Fibroblast of peridontal ligament (primary cell): ENCODE data around the gene CDK16.

Experiments
- DNase-seq: peaks from one replicate; pipeline ENCODE4 v3.0.0-alpha.2; 2010; ENCODE audit errors: extremely low read depth

CDK16 gene

DNA sequence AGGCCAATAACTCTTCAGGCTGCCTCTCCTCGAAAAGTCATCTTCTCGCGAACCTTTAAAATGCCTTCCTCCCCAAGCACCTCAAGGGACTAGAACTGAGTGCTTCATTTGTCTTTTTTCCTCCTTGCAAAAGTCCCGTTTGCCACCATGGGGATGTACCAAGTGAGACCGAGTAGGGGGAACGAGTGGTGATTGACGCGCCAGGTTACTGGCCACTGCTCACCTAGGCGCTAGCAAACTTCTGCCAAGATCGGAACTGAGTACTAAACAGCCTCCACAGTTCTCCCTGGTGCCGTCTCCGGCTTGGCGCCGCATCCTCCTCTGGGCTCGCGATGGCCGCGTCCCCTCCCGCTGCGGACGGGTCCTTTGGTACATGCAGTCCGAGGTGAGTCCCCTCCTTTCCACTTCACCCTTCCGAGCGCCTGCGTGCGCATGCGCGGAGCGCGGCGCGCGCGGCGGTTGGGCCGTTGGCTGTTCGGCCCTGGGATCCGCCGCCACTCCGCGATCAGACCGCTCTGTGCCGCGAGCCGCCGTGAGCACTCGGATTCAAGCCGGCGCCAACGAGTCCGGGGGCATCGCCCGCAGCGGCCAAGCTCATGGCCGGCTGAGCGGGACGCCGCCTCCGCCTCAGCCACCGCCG, at the start of gene CDK16:
Gene CDK16 (plus strand): TSS at position 402 of the 640 bp plus-strand sequence. CDS start 4,877 bp downstream, outside the sequence.
- DNase-seq: peak; percentile 73

DNA sequence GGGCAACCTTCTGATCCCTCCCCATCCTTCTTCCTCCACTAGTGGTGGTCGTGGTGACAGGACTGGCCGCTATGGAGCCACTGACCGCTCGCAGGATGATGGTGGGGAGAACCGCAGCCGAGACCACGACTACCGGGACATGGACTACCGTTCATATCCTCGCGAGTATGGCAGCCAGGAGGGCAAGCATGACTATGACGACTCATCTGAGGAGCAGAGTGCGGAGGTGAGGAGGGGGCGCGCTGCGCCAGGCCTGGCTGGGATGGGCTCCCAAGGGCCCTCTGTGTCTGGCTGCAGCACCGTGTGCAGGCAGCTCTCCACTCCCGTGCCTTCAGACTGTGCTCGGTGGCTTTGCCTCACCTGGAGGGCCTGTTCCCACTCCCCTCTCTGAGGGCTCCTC, 49.2 kb upstream of the CDK16 start:
- no peak for DNase-seq

DNA sequence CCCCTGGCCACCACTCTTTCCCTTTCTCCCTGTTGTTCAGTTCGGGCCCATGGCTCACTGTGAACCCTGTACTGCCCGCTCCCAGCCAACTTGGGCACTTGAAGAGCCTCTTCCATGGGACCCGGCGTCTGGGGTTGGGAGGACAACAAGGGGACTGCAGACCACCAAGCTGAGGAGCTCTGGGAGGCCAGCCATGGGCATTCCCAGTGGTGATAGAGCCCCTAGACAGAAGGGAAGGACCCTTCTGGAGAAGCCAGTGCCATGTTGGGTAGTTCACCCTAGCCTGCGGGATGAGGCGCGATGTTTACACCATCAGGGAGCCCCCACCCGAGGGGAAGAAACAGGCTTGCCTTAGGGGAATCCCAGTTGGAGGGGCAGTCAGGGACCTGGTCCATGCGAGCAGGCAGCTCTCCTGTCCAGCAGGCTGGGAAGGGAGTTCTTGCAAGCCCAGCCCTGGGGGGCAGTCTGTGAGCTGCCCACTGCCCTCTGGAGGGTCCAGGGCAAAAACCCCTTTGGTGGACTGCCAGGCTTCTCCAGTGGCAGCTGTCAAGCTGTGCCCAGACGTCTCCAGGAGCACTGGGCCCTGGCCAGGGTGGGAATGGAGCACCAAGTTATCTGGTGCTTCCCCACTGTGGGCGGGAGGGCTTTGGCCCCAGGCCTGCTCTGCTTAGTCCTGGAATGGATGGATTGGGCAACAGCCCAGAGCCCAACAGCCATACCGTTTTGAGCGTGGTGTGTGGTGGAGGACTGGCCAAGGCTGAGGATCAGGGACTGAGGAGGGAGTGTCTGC, 48.6 kb upstream of the CDK16 start:
- peak; percentile 47 for DNase-seq

DNA sequence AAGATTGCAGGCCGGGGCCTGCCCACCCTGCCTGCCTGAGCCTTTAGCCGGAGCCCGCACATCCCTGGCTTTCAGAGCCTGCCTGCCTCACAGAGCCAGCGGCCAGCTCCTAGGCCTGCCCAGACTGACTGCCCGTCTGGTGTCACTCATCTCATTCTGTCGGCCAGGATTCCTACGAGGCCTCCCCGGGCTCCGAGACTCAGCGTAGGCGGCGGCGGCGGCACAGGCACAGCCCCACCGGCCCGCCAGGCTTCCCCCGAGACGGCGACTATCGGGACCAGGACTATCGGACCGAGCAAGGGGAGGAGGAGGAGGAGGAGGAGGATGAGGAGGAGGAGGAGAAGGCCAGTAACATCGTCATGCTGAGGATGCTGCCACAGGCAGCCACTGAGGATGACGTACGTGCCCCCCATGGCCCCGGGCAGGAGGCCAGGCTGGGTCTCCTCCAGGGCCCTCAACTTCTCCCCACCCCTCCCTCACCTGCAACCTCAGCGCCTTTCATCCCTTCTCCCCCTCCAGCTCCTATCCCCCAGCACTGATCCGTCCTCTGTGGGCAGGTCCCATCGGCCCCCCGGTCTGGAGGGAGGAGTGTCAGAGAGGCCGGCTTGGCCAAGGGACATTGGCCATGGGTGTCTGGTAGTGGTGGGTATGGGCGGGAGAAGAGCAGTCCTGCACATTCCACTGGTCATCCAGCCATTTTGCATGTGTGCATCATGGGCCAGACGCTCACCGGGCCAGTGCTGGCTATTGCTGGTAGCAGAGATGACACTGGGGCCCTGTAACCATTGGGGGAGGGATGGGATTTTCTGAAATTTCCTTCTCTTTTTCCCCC, 47.4 kb upstream of the CDK16 start:
- no peak for DNase-seq

DNA sequence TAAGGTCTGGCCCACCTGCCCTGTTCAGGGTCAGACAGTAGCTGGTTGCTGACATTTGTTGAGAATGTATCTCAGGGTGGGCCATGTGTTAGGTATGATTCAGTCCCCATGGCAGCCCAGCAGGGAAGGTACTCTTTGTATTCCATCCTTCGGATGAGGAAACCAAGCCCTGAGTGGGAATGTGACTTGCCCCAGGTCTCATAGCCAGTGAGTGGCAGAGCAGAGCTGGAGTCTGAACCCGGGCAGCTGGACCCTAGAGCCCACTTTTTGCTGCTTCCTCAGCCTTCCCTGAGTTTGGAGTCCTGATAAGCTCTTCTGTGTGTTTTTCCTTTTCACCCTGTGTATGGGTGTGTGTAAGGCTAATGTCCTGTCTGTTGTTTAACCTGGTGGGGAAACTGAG, 46.5 kb upstream of the CDK16 start:
- DNase-seq: no peak

DNA sequence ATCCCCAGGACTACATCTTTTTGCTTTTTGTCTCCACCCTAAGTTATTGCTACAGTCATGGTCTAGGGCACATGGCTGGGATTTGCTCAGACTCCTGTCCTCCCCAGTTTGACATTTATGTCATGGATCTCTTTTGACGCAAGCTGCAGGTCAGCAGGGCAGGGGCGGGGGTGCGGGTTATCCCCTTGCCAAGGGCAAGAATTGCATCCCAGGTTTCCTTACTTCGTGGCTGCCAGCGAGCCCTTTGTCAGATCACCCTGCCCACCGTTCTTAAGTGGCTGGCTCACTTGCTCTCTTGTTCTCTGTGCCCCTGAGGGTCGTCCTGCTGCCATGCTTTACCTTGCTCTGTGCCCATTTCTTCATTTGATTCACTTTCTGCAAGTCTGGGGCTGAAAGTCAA, 45.9 kb upstream of the CDK16 start:
- no peak for DNase-seq

DNA sequence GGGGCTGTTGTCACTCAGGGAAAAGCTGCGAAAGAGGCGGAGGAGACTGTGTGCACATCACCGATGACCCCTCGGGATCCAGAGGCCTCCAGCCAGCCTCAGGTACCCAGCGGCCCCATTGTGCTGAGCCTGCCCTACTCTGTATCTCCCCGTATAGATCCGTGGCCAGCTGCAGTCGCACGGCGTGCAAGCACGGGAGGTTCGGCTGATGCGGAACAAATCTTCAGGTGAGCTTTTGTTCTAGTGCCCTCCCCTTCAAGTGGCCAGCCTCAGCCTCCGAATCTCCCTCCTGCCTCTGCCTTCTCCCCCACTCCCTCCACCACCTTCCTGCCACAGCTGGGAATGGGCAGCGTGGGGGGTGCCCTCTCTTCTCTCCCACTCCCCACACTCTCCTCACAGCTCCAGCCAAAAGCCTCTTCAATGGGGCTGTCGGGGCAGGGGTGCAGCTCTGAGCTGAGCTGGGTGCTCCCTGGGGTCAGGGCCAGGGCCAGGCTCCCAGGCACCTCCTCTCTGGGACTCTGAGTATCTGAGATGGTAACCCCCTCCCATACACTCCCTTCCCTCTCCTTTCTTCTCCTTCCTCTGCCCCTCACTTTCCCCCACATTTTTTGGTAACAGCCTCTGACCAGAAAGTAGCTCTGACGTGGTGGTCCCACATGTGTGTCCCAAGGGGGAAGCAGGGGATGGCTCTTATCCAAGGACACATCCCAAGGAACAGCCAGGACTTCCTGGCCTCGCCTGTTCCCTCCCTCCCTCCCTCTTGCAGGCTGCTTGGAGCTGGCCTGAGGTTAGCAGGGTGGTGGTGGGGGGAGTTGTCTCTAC, 45.3 kb upstream of the CDK16 start:
- DNase-seq: no peak

DNA sequence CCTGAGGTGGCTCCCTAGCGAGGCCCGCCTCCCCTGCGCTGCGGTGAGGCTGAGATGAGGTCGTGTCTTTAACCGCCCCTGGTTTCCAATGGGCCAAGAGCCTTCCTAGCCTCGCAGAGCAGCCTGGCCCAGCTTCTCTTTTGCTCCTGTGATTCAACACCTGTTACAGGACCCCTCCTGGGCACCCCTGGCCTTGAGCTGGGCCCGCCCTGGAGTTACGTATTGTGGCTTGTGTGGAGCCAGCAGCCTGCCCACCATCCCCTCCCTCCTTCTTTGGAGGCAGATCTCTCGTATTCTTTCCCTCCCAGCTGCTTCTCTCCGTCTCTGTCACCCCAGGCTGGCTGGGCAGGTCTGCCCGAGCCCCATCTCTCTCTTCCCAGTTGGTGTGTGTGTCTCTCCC, 44.1 kb upstream of the CDK16 start:
- no peak for DNase-seq

DNA sequence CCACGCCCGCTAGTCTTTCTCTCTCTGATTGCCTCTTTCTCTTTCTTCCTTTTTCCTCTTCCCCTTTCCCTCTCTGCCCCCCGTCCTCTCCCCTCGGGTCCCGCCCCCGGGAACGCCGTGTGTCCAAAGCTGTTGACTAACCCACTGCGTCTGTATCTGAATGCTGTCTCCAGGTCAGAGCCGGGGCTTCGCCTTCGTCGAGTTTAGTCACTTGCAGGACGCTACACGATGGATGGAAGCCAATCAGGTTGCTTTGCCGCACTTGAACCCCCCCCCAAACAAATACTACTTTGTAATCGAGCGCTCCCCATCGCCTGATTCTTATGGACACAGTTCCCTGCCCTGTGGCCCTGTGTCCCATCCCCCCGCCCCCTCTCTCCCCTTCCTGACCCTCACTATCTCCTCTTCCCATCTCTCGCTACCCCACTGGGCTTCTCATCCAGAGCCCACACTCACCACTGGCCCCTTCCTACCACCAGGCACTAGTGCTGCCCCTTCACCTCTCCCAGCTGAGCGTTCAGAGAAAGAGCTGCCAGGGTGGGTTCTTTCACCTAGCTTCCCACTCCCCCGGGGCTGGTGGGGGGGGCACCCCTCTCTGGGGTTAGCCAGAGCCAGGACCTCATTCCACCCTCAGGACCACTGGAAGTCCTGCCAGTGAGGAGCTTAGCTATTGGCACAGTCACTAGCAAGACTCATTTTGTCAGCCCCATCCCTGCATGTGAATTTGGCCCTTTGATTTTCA, 43.5 kb upstream of the CDK16 start:
- no peak for DNase-seq

DNA sequence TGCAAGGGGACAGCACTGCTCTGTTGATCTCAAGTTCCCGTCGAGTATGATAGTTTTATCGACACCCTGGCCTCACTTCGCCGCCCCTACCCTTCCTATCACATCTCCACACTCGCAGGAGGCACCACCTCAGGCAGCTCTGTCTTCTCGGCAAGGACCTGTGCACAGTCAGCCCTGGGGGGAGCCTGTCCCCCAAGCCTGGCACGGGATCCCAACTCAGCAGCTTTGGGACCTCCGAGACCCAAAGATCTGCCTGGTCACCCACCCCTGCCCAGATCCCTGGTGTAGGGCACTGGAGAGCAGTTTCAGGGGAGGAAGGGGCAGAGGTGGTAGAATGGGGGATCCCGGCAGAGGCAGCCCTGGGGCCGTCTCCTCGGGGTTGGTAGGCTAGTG, 42.9 kb upstream of the CDK16 start:
- DNase-seq: no peak

DNA sequence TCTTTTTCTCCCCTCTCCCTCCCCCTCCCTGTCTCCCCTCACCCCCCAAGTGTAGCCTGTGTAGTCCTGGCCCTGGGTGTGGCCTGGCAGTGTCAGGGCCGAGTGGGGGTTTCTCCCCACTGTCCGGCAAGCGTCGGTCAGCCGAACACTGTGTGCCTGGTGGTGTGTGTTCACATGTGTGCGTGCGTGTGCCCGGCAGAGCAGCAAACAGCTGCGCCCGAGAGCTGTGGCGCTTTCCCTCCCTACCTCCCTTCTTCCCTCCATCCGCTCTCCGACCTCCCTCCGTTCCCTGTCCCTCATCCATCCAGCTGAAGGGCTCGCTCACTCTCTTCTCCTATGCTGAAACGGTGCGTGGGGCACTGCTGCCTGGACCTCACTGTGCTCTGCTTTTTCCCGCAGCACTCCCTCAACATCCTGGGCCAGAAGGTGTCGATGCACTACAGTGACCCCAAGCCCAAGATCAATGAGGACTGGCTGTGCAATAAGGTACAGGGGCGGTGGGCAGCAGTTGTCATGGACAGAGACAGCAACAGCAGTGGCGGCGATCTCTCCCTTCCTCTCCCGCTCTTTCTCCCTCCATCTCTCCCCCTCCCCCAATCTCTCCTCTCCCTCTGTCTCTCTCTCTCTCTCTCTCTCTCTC, 42.3 kb upstream of the CDK16 start:
- DNase-seq: no peak

DNA sequence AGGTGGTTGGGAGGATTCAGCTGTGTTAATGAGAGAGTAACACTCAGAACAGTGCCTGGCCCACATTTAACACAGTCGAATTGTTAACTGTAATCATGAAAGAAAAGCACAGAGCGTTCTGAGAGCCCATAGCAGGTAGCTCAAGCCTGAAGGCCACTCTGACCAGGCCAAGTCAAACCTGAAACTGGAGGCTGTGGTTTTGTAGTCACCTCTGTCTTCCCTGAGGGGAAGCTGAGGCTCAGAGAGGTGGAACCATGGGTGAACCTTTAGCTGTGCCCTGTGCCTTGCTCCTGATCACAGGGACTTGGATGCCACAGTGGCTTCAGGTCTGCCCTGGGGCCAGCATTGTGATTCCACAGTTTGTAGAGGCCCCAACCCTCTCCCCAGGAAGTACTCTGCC, 41.4 kb upstream of the CDK16 start:
- no peak for DNase-seq

DNA sequence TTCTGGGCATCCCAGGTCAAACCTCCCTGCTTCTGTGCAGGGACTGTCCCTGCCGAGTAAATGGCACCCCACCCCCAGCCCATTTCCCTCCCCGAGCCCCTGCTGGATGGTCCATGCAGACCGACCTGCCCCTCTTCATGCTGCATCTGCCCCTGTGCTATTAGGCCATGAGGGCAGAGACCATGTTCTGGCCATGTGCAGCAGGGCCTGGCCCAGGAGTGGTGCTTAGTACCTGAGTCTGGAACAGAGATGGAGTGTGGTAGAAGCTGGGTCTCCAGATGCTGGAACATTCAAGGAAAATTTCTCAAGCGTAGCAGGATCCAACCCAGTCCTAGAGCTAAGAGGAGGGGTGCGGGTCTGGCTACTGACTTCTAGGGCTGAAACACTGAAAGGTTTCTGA, 40.1 kb upstream of the CDK16 start:
- DNase-seq: no peak

DNA sequence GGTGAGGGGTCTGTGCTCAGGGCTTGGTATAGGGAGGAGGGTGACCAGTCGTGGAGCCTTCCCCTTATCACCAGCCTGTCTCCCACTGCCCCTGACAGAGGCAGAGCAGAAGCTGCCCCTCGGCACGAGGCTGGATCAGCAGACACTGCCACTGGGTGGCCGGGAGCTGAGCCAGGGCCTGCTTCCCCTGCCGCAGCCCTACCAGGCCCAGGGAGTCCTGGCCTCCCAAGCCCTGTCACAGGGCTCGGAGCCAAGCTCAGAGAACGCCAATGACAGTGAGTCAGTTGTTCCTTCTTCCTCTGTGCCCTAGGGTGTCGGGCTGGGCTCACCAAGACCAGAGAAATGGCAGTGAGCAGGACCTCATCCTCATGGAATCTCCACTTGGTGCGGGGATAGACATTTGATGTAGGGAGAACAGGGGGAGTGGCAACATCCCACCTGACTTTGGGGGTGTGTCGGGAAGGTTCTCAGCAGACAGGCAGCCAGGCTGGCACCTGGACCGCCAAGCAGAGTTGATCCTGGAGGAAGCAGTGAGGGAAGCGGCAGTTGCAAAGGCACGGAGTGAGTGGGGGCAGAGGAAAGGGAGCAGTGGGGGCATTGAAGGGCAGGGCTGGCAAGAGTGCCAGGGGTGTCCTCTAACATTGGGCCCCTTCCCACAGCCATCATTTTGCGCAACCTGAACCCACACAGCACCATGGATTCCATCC, 39.1 kb upstream of the CDK16 start:
- no peak for DNase-seq

DNA sequence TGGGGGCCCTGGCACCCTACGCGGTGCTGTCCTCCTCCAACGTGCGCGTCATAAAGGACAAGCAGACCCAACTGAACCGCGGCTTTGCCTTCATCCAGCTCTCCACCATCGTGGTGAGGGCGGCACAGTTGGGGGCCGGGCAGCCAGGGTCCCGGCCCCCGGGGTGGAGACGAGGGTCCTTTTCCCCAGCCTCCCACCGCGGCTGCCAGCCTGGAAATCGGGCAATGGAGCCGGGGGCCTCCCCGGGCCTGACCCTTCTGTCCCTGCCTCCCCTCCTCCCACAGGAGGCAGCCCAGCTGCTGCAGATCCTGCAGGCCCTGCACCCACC, 38.6 kb upstream of the CDK16 start:
- no peak for DNase-seq

DNA sequence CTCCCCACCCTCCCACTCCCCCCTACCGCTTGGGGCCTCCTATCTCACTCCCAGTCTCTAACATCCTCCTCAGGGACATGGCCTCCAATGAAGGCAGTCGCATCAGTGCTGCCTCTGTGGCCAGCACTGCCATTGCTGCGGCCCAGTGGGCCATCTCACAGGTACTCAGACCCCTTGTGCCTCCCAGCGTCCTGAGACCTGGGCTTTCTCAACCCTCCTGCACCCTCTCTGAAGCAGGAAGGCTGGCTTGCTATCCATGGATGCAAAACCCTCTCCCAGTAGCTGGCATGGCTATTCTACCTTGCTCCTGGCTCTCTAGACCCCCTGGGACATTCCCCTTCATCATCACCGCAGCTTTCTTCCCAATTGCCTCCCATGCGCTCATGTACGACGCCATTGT, 38.1 kb upstream of the CDK16 start:
- no peak for DNase-seq

DNA sequence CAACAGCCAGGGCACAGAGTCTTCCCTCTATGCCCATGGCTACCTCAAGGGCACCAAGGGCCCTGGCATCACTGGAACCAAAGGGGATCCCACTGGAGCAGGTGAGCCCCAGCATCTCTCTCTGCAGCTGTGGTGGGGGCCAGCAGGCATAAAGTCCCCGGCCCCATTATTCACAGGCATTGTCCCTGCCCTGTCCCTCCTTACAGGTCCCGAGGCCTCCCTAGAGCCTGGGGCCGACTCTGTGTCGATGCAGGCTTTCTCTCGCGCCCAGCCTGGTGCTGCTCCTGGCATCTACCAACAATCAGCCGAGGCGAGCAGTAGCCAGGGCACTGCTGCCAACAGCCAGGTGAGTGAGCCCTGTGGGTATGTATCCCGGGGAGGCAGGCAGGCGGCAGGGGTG, 37.2 kb upstream of the CDK16 start:
- DNase-seq: no peak

DNA sequence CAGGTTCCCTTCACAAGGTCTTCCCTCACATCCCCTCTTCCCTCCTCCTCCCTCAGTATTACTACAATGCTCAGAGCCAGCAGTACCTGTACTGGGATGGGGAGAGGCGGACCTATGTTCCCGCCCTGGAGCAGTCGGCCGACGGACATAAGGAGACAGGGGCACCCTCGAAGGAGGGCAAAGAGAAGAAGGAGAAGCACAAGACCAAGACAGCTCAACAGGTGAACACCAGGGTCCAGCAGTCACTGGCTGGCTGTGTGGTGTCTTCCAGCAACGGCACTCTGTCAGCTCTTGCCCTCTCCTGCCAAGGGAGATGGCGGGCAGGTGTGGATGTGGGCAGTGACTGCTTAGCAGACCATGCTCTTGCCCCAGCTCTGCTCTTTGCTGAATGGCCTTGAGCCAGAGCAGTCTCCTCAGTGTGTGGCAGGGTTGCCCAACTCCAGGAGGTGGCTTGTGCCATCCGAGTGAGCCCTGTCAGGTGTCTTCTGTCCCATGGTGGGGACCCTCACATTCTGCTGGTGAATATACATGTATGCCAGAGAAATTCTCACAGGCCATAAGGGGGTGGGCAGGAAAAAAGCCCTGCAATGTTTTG, 36.3 kb upstream of the CDK16 start:
- DNase-seq: no peak

DNA sequence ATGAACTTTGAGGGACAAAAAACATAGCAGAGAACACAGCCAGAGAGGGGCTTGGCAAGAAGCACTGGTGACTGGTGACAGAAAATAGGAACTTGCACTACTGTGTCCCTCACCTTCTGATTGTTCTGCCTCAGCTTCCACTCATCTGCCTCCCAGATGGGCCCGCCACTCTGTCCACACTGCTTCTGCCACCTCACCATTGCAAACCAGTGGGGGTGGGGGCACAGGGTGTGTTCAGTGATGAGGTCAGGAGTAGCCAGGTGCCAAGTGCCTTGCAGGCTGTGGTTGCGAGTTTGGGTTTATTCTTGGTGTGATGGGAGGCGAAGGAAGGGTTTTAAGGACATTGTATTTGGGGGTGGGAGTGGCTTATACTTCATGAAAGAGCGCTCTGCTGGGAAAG, 34.0 kb upstream of the CDK16 start:
- no peak for DNase-seq

DNA sequence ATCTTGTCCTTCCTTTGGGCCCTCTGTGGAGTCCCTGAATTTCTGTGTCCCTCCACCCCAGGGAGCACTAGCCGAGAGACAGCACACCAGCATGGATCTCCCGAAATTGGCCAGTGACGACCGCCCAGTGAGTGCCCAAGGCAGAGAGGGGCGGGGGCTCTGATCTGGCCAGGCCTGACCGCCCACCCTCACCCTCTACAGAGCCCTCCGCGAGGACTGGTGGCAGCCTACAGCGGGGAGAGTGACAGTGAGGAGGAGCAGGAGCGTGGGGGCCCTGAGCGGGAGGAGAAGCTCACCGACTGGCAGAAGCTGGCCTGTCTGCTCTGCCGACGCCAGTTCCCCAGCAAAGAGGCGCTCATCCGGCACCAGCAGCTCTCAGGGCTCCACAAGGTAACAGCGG, 33.2 kb upstream of the CDK16 start:
- DNase-seq: no peak
